H9 (cell line): ENCODE measurements around the gene NARF. TPM values are rescaled to one million over a fixed set of nuclear protein-coding genes. Genes with fewer than 3 reads are reported as not detected.

Source experiments
- DNase-seq: peaks from one replicate; pipeline ENCODE4 v3.0.0-alpha.2; 2017
- H2AFZ ChIP-seq: one replicate; pipeline ENCODE4 v1.6.1; 2013; ENCODE audit warnings: mild to moderate bottlenecking, low read length, control low read depth, moderate library complexity
- H2AK5ac ChIP-seq: 2 replicates; pipeline ENCODE4 v1.6.1; 2013; ENCODE audit warnings: low read length, control low read depth, mixed read lengths; ENCODE audit not compliant: insufficient read length
- H2BK120ac ChIP-seq: one replicate; pipeline ENCODE4 v1.6.1; 2013; ENCODE audit warnings: low read depth, mild to moderate bottlenecking, low read length, control low read depth, inconsistent platforms; ENCODE audit not compliant: poor library complexity, severe bottlenecking
- H2BK12ac ChIP-seq: 2 replicates; pipeline ENCODE4 v1.6.1; 2013; ENCODE audit warnings: low read length, control low read depth, mixed read lengths, low read depth; ENCODE audit not compliant: insufficient read length
- H2BK15ac ChIP-seq: 2 replicates; pipeline ENCODE4 v1.6.1; 2013; ENCODE audit warnings: low read depth, low read length, control low read depth
- H2BK20ac ChIP-seq: one replicate; pipeline ENCODE4 v1.6.1; 2013; ENCODE audit warnings: low read depth, mild to moderate bottlenecking, low read length, control low read depth, inconsistent platforms; ENCODE audit not compliant: poor library complexity, severe bottlenecking
- H2BK5ac ChIP-seq: 2 replicates; pipeline ENCODE4 v1.6.1; 2013; ENCODE audit warnings: low read length, control low read depth, mixed read lengths; ENCODE audit not compliant: insufficient read length
- H3K14ac ChIP-seq: 2 replicates; pipeline ENCODE4 v1.6.1; 2013; ENCODE audit warnings: low read length, control low read depth; ENCODE audit not compliant: insufficient read depth
- H3K18ac ChIP-seq: 2 replicates; pipeline ENCODE4 v1.6.1; 2013; ENCODE audit warnings: low read depth, mild to moderate bottlenecking, mixed read lengths, low read length, control low read depth; ENCODE audit not compliant: insufficient read length
- H3K23ac ChIP-seq: 2 replicates; pipeline ENCODE4 v1.6.1; 2013; ENCODE audit warnings: low read length, control low read depth, mixed read lengths, low read depth; ENCODE audit not compliant: insufficient read length
- H3K23me2 ChIP-seq: 2 replicates; pipeline ENCODE4 v1.6.1; 2013; ENCODE audit warnings: low read depth, mild to moderate bottlenecking, mixed read lengths, low read length, control low read depth; ENCODE audit not compliant: insufficient read length, poor library complexity, severe bottlenecking
- H3K27ac ChIP-seq: 2 replicates; pipeline ENCODE4 v1.5.1; 2013; ENCODE audit warnings: low read length, control low read depth, mixed read lengths, low read depth; ENCODE audit not compliant: insufficient read length
- H3K27me3 ChIP-seq: 2 replicates; pipeline ENCODE4 v1.6.1; 2013; ENCODE audit warnings: low read length, control low read depth, inconsistent platforms; ENCODE audit not compliant: insufficient read depth
- H3K4ac ChIP-seq: 2 replicates; pipeline ENCODE4 v1.6.1; 2013; ENCODE audit warnings: low read depth, mild to moderate bottlenecking, control low read depth, inconsistent platforms, low read length, moderate library complexity
- H3K4me1 ChIP-seq: 2 replicates; pipeline ENCODE4 v1.6.1; 2013; ENCODE audit warnings: low read length, control low read depth, inconsistent platforms; ENCODE audit not compliant: insufficient read depth
- H3K4me2 ChIP-seq: 2 replicates; pipeline ENCODE4 v1.6.1; 2013; ENCODE audit warnings: low read length, control low read depth, mixed read lengths; ENCODE audit not compliant: insufficient read length, insufficient read depth
- H3K56ac ChIP-seq: 2 replicates; pipeline ENCODE4 v1.6.1; 2013; ENCODE audit warnings: low read depth, mild to moderate bottlenecking, mixed read lengths, low read length, control low read depth; ENCODE audit not compliant: insufficient read length
- H3K79me1 ChIP-seq: 2 replicates; pipeline ENCODE4 v1.6.1; 2013; ENCODE audit warnings: low read depth, mild to moderate bottlenecking, moderate library complexity, low read length, control low read depth, inconsistent platforms; ENCODE audit not compliant: insufficient read depth, poor library complexity, severe bottlenecking
- H3K79me2 ChIP-seq: 2 replicates; pipeline ENCODE4 v1.6.1; 2013; ENCODE audit warnings: low read length, control low read depth, inconsistent platforms; ENCODE audit not compliant: insufficient read depth
- H3K9ac ChIP-seq: 2 replicates; pipeline ENCODE4 v1.6.1; 2013; ENCODE audit warnings: low read length, control low read depth, mixed read lengths; ENCODE audit not compliant: insufficient read length; ENCODE audit errors: extremely low read depth
- H3K9me3 ChIP-seq: one replicate; pipeline ENCODE4 v1.6.1; 2013; ENCODE audit warnings: low read depth, low read length, inconsistent platforms; ENCODE audit not compliant: control insufficient read depth
- H3T11ph ChIP-seq: one replicate; pipeline ENCODE4 v1.6.1; 2013; ENCODE audit warnings: mild to moderate bottlenecking, low read length, control low read depth, inconsistent platforms
- H4K20me1 ChIP-seq: one replicate; pipeline ENCODE4 v1.6.1; 2013; ENCODE audit not compliant: control insufficient read depth, insufficient read length, insufficient read depth
- H4K5ac ChIP-seq: 2 replicates; pipeline ENCODE4 v1.6.1; 2013; ENCODE audit warnings: low read depth, mild to moderate bottlenecking, mixed read lengths, low read length, control low read depth; ENCODE audit not compliant: insufficient read length
- H4K8ac ChIP-seq: replicated peaks from 2 replicates; pipeline ENCODE4 v1.6.1; 2013; ENCODE audit warnings: low read length, control low read depth, mixed read lengths, low read depth; ENCODE audit not compliant: insufficient read length
- H4K91ac ChIP-seq: 2 replicates; pipeline ENCODE4 v1.6.1; 2013; ENCODE audit warnings: low read depth, mild to moderate bottlenecking, moderate library complexity, mixed read lengths, low read length, control low read depth; ENCODE audit not compliant: insufficient read length
- H3K27ac Mint-ChIP-seq, 3 experiments: 2 replicates in 2 of 3; 3 replicates in 1 of 3; pipeline ENCODE4 v1.8.0; 2020 to 2021; ENCODE audit warnings: mixed read lengths in 3 of 3, mild to moderate bottlenecking in 1 of 3, moderate library complexity in 1 of 3
- H3K27me3 Mint-ChIP-seq: 2 replicates; pipeline ENCODE4 v1.8.0; 2021; ENCODE audit warnings: low read depth, mild to moderate bottlenecking, moderate library complexity, mixed read lengths
- H3K36me3 Mint-ChIP-seq, 3 experiments: 2 replicates in 2 of 3; 3 replicates in 1 of 3; pipeline ENCODE4 v1.8.0; 2020 to 2021; ENCODE audit warnings: low read depth in 3 of 3, mixed read lengths in 3 of 3; ENCODE audit not compliant: insufficient read depth in 1 of 3
- H3K4me1 Mint-ChIP-seq, 2 experiments: 2 replicates each; pipeline ENCODE4 v1.8.0; 2020; ENCODE audit warnings: mixed read lengths in 2 of 2
- H3K4me3 Mint-ChIP-seq, 2 experiments: 2 replicates in 1 of 2; 3 replicates in 1 of 2; pipeline ENCODE4 v1.8.0; 2020 to 2021; ENCODE audit warnings: mild to moderate bottlenecking in 2 of 2, mixed read lengths in 2 of 2, moderate library complexity in 1 of 2
- H3K9me3 Mint-ChIP-seq, 2 experiments: 2 replicates in 1 of 2; 3 replicates in 1 of 2; pipeline ENCODE4 v1.8.0; 2020; ENCODE audit warnings: mild to moderate bottlenecking in 2 of 2, mixed read lengths in 2 of 2, moderate library complexity in 1 of 2
- CTCF ChIP-seq: fragments of 200-600 bp; sonication (generic); conservative IDR thresholded peaks from 3 replicates; pipeline ENCODE4 v1.8.0; 2021; ENCODE audit warnings: antibody characterized with exemption, mild to moderate bottlenecking
- WGBS: extraction: QIAGEN DNeasy Blood & Tissue Kit; methylation state at CpG from one replicate; pipeline ENCODE4 v1.1.7; 2013; ENCODE audit warnings: missing lambda C conversion rate, low lambda C conversion rate, mixed read lengths; ENCODE audit not compliant: insufficient read length; ENCODE audit errors: extremely low coverage; 5-methylcytosine and 5-hydroxymethylcytosine counted together
- total RNA-seq: library from RNA; stranded (reverse); gene quantifications from 2 replicates; pipeline ENCODE4 v1.2.1, GENCODE V29; 2021

The NARF gene
- total RNA-seq, 1 experiment from 2014 or later, result 124 TPM

GRCh38 chr17:82444284-82444893 is 14.2 kb upstream of the NARF start:
- Histone ChIP-seq H2AK5ac (no peak overlapping the region), H2BK120ac (no peak overlapping the region), H3K4me2 (no peak overlapping the region), H4K5ac (no peak overlapping the region), H3K56ac (no peak overlapping the region), H3K27me3 (no peaks in the 10 kb centered on the region), H3K79me1 (no peaks in the 10 kb centered on the region), H2AFZ (no peak overlapping the region), H2BK20ac (no peak overlapping the region), H4K8ac (no peak overlapping the region), H3K23ac (no peak overlapping the region), H3K9me3 (no peaks in the 10 kb centered on the region), H3K4ac (no peak overlapping the region), H3K14ac (no peak overlapping the region), H3K18ac (no peak overlapping the region), H4K20me1 (no peaks in the 10 kb centered on the region), H3K79me2 (no peaks in the 10 kb centered on the region), H3K23me2 (no peaks in the 10 kb centered on the region), H3K27ac (no peak overlapping the region), H3K9ac (no peak overlapping the region), H3K4me1 (no peaks in the 10 kb centered on the region; the same call in 1 of the 2 replicates), H2BK15ac (no peak overlapping the region), H4K91ac (no peak overlapping the region), H2BK5ac (no peak overlapping the region), H2BK12ac (no peak overlapping the region), H3T11ph (no peak overlapping the region)
- Mint-ChIP-seq H3K36me3 (peaks cover 4 to 26% (median 23%) of the 10 kb centered on the region in 3 experiments; a peak in 6 of 7 replicates), H3K4me1 (peaks cover 8 to 25% of the 10 kb centered on the region in 2 experiments), H3K27me3 (no peaks in the 10 kb centered on the region), H3K27ac (no peak overlapping the region), H3K4me3 (no peak overlapping the region), H3K9me3 (no peaks in the 10 kb centered on the region; a peak in 1 of 5 replicates)
- no peak for DNase-seq
- no peak for TF ChIP-seq CTCF
- WGBS, result no CpG with 5 or more reads among the region's 35 CpGs
